Measurements from ENCODE around the gene ZBTB46.

ZBTB46 gene

GRCh38 chr20:63694584-63695423 lies 136.3 kb downstream of the ZBTB46 start:
- no peak for DNase-seq (ENCODE audit: low read depth)

- DNase-seq (ENCODE audit: low read depth) = no peak
Measured at GRCh38 chr20:63693733-63694583, 137.1 kb downstream of the ZBTB46 start.
